Ishikawa (cell line): Measurements from ENCODE around the gene DHRSX.

Experiments
- CEBPB ChIP-seq: IDR thresholded peaks from 2 replicates; pipeline ENCODE4 v1.6.1; 2012
- CREB1 ChIP-seq: IDR thresholded peaks from 2 replicates; pipeline ENCODE4 v1.6.1; 2012; ENCODE audit warnings: low read depth
- EGR1 ChIP-seq: IDR thresholded peaks from 2 replicates; pipeline ENCODE4 v1.6.1; 2012
- EP300 ChIP-seq: IDR thresholded peaks from 2 replicates; pipeline ENCODE4 v1.6.1; 2012; ENCODE audit warnings: borderline replicate concordance
- FOXM1 ChIP-seq: IDR thresholded peaks from 2 replicates; pipeline ENCODE4 v1.6.1; 2012; ENCODE audit warnings: low read depth, borderline replicate concordance
- MAX ChIP-seq: IDR thresholded peaks from 2 replicates; pipeline ENCODE4 v1.6.1; 2012
- NFIC ChIP-seq: IDR thresholded peaks from 2 replicates; pipeline ENCODE4 v1.6.1; 2012
- RAD21 ChIP-seq: IDR thresholded peaks from 2 replicates; pipeline ENCODE4 v1.6.1; 2012; ENCODE audit warnings: low read depth
- TAF1 ChIP-seq: IDR thresholded peaks from 2 replicates; pipeline ENCODE4 v1.6.1; 2012; ENCODE audit warnings: low read depth, mild to moderate bottlenecking
- TCF12 ChIP-seq: IDR thresholded peaks from 2 replicates; pipeline ENCODE4 v1.6.1; 2012; ENCODE audit warnings: low read depth
- TEAD4 ChIP-seq: IDR thresholded peaks from 2 replicates; pipeline ENCODE4 v1.6.1; 2012
- USF1 ChIP-seq: IDR thresholded peaks from 2 replicates; pipeline ENCODE4 v1.6.1; 2012
- YY1 ChIP-seq: IDR thresholded peaks from 2 replicates; pipeline ENCODE4 v1.6.1; 2012; ENCODE audit warnings: low read depth
- ZBTB7A ChIP-seq: IDR thresholded peaks from 2 replicates; pipeline ENCODE4 v1.6.1; 2012; ENCODE audit warnings: low read depth
- TF ChIP-seq, protein P1 (sequence below): IDR thresholded peaks from 2 replicates; pipeline ENCODE4 v1.6.1; 2012; ENCODE audit warnings: low read depth, mild to moderate bottlenecking

DHRSX gene

DNA sequence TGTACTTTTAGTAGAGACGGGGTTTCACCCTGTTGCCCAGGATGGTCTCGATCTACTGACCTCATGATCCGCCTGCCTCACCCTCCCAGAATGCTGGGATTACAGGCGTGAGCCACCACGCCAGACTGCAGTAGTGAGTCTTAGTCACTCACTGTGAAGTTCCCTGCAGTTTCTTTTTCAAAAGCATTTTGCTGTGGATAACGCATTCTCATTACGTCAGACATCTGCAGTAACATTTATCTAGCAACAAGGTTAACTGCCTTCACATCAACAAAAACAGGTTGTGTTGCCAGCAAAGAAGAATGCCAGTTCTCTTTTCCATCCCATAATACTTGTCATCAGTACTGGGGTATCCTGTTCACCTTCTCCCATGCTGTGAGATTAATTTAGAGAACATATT is 164.6 kb downstream of the DHRSX start:
- TF ChIP-seq TCF12, result no peak
- TF ChIP-seq YY1, result no peak
- TF ChIP-seq, protein P1, sequence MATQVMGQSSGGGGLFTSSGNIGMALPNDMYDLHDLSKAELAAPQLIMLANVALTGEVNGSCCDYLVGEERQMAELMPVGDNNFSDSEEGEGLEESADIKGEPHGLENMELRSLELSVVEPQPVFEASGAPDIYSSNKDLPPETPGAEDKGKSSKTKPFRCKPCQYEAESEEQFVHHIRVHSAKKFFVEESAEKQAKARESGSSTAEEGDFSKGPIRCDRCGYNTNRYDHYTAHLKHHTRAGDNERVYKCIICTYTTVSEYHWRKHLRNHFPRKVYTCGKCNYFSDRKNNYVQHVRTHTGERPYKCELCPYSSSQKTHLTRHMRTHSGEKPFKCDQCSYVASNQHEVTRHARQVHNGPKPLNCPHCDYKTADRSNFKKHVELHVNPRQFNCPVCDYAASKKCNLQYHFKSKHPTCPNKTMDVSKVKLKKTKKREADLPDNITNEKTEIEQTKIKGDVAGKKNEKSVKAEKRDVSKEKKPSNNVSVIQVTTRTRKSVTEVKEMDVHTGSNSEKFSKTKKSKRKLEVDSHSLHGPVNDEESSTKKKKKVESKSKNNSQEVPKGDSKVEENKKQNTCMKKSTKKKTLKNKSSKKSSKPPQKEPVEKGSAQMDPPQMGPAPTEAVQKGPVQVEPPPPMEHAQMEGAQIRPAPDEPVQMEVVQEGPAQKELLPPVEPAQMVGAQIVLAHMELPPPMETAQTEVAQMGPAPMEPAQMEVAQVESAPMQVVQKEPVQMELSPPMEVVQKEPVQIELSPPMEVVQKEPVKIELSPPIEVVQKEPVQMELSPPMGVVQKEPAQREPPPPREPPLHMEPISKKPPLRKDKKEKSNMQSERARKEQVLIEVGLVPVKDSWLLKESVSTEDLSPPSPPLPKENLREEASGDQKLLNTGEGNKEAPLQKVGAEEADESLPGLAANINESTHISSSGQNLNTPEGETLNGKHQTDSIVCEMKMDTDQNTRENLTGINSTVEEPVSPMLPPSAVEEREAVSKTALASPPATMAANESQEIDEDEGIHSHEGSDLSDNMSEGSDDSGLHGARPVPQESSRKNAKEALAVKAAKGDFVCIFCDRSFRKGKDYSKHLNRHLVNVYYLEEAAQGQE, result no peak
- TF ChIP-seq FOXM1, result no peak
- no peak for TF ChIP-seq TAF1
- no peak for TF ChIP-seq CREB1
- no peak for TF ChIP-seq EP300
- no peak for TF ChIP-seq MAX
- TF ChIP-seq TEAD4, result no peak
- no peak for TF ChIP-seq CEBPB
- no peak for TF ChIP-seq RAD21
- TF ChIP-seq NFIC, result no peak
- no peak for TF ChIP-seq EGR1
- no peak for TF ChIP-seq ZBTB7A
- no peak for TF ChIP-seq USF1

DNA sequence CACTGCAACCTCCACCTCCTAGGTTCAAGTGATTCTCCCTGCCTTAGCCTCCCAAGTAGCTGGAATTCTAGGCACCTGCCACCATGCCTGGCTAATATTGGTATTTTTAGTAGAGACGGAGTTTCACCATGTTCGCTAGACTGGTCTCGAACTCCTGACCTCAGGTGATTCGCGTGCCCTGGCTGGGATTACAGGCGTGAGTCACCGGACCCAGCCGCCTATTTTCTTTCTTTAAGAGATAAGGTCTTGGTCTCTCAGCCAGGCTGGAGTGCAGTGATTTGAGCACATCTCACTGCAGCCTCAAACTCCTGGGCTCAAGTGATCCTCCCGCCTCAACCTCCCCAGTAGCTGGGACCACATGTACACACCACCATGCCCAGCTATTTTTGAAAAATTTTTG is 166.5 kb downstream of the DHRSX start:
- TF ChIP-seq, protein P1, result no peak
- TF ChIP-seq ZBTB7A (no peak), RAD21 (no peak), EP300 (no peak), FOXM1 (no peak), TEAD4 (no peak), TCF12 (no peak), EGR1 (no peak), CREB1 (no peak), NFIC (no peak), MAX (no peak), CEBPB (no peak), TAF1 (no peak), USF1 (no peak), YY1 (no peak)

GRCh38 chrX:2332252-2332651 is 168.5 kb downstream of the DHRSX start:
- TF ChIP-seq NFIC (no peak), TCF12 (no peak), MAX (no peak), FOXM1 (no peak), YY1 (no peak), TAF1 (no peak), EGR1 (no peak), EP300 (no peak), ZBTB7A (no peak), RAD21 (no peak), USF1 (no peak), CEBPB (no peak), CREB1 (no peak), TEAD4 (no peak)
- TF ChIP-seq, protein P1, result no peak

- no peak for TF ChIP-seq ZBTB7A
- no peak for TF ChIP-seq RAD21
- no peak for TF ChIP-seq FOXM1
- no peak for TF ChIP-seq CEBPB
- no peak for TF ChIP-seq EGR1
- no peak for TF ChIP-seq YY1
- no peak for TF ChIP-seq TAF1
- TF ChIP-seq NFIC, result no peak
Measured at GRCh38 chrX:2330910-2331309, 169.9 kb downstream of the DHRSX start.
